Subcutaneous abdominal adipose tissue (tissue), 5 donors: ENCODE data around the gene KRT222.

Experiments
- H3K27ac ChIP-seq: one replicate; pipeline ENCODE4 v1.7.0; 2013; ENCODE audit warnings: low read depth, mild to moderate bottlenecking, inconsistent platforms, low read length, moderate library complexity
- H3K27me3 ChIP-seq, 5 donors: one replicate each; pipeline ENCODE4 v1.7.0; 2013; ENCODE audit warnings: low read length in 5 of 5, inconsistent platforms in 1 of 5; ENCODE audit not compliant: control insufficient read depth in 5 of 5, insufficient read depth in 4 of 5
- H3K36me3 ChIP-seq, 5 donors: one replicate each; pipeline ENCODE4 v1.7.0; 2013; ENCODE audit warnings: low read length in 5 of 5; ENCODE audit not compliant: control insufficient read depth in 5 of 5, insufficient read depth in 5 of 5
- H3K4me1 ChIP-seq, 5 donors: one replicate each; pipeline ENCODE4 v1.7.0; 2013; ENCODE audit warnings: low read length in 5 of 5, mild to moderate bottlenecking in 3 of 5, moderate library complexity in 1 of 5; ENCODE audit not compliant: control insufficient read depth in 5 of 5, insufficient read depth in 5 of 5
- H3K4me3 ChIP-seq, 5 donors: one replicate each; pipeline ENCODE4 v1.7.0; 2013; ENCODE audit warnings: low read length in 5 of 5, low read depth in 1 of 5
- H3K9ac ChIP-seq, 5 donors: one replicate each; pipeline ENCODE4 v1.7.0; 2013; ENCODE audit warnings: low read length in 5 of 5, mild to moderate bottlenecking in 4 of 5, moderate library complexity in 3 of 5
- H3K9me3 ChIP-seq, 5 donors: one replicate each; pipeline ENCODE4 v1.7.0; 2013; ENCODE audit warnings: low read length in 5 of 5; ENCODE audit not compliant: control insufficient read depth in 5 of 5
- donor health status: healthy.
- donor health status: healthy.
- donor health status: healthy.
- donor health status: healthy.
- donor health status: healthy.

Gene KRT222

GRCh38 chr17:40645291-40645690 lies 19.7 kb downstream of the KRT222 start:
- peaks cover 4 to 27% (median 23%) of the 10 kb centered on the region in 5 donors for H3K4me1 ChIP-seq
- peaks cover 25 to 40% (median 32%) of the 10 kb centered on the region in 5 donors for H3K36me3 ChIP-seq
- H3K4me3 ChIP-seq = no peak overlapping the region
- no peaks in the 10 kb centered on the region for H3K9me3 ChIP-seq
- no peak overlapping the region for H3K27ac ChIP-seq
- H3K9ac ChIP-seq = peak overlapping the region in 2 of 5 donors; percentile 44 to 59
- H3K27me3 ChIP-seq = no peaks in the 10 kb centered on the region

GRCh38 chr17:40637931-40638330 lies 27.0 kb downstream of the KRT222 start:
- Histone ChIP-seq H3K4me1 (peaks cover 0 to 5% (median 0%) of the 10 kb centered on the region in 5 donors), H3K9ac (no peak overlapping the region), H3K9me3 (no peaks in the 10 kb centered on the region), H3K4me3 (no peak overlapping the region), H3K36me3 (peaks cover 57 to 77% (median 69%) of the 10 kb centered on the region in 5 donors), H3K27me3 (no peaks in the 10 kb centered on the region), H3K27ac (no peak overlapping the region)

DNA sequence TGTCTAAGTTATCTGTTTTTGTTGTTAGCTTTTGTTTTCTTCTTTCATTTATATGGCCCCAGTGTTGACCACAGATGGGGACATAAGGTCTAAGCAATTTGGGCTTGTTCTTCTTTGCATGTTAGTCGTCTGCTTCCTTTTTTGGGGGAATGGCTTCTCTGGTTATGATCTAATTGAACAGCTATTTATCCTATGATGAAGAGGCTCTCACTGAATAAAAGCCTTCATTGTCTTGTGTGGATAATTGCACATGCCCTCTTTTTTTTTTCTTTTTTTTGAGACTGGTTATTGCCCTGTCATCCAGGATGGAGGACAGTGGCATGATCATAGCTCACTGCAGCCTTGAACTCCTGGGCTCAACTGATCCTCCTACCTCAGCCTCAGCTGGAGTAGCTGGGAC lies 31.1 kb downstream of the KRT222 start:
- no peak overlapping the region for H3K4me3 ChIP-seq
- H3K4me1 ChIP-seq = peaks cover 0 to under 1% (median 0%) of the 10 kb centered on the region in 5 donors
- peaks cover 78 to 89% (median 84%) of the 10 kb centered on the region in 5 donors for H3K36me3 ChIP-seq
- H3K27ac ChIP-seq = no peak overlapping the region
- no peaks in the 10 kb centered on the region for H3K27me3 ChIP-seq
- no peak overlapping the region for H3K9ac ChIP-seq
- H3K9me3 ChIP-seq = no peaks in the 10 kb centered on the region

DNA sequence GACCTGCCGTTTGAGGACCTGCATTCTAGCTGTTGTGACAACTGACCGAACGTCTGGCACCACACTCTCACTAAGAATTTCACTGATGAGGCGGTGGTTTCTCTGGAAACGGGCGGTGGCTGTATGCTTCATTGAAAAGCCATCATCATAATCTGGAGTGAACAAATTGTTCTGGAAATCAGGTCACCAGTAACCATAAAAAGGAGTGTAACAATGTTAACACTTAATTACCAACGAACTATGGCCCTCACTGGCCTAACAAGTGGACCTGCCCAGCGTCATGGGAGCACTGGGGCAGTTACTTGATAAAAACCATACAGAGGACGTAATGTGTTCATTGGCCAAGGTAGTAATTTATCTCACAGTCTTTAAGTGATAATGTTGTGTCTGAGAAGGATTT lies 32.8 kb downstream of the KRT222 start:
- no peaks in the 10 kb centered on the region for H3K4me1 ChIP-seq
- H3K36me3 ChIP-seq = peaks cover 86 to 92% (median 88%) of the 10 kb centered on the region in 5 donors
- no peak overlapping the region for H3K9ac ChIP-seq
- H3K9me3 ChIP-seq = no peaks in the 10 kb centered on the region
- H3K4me3 ChIP-seq = no peak overlapping the region
- no peak overlapping the region for H3K27ac ChIP-seq
- H3K27me3 ChIP-seq = no peaks in the 10 kb centered on the region

DNA sequence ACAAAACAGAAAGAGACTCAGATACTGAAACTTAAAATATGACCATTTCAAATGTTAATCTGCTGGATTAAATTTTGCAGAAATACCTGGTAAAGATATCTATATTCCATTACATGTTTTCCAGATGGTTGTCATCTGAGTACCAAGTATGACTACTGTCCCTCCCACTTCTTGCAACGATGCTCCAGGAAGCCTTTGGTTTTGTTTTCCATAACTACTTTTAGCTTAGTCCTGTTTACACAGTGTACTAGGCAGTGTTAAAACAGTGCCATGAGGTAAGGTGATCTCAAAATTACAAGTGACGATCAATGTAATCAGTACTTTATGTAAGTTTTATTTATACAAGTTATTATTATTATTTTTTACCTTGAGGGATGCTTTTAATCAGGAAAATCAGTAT lies 35.1 kb downstream of the KRT222 start:
- Histone ChIP-seq H3K36me3 (peaks cover 64 to 70% (median 66%) of the 10 kb centered on the region in 5 donors), H3K9ac (no peak overlapping the region), H3K4me3 (no peak overlapping the region), H3K27ac (no peak overlapping the region), H3K27me3 (no peaks in the 10 kb centered on the region), H3K9me3 (no peaks in the 10 kb centered on the region), H3K4me1 (no peaks in the 10 kb centered on the region)

DNA sequence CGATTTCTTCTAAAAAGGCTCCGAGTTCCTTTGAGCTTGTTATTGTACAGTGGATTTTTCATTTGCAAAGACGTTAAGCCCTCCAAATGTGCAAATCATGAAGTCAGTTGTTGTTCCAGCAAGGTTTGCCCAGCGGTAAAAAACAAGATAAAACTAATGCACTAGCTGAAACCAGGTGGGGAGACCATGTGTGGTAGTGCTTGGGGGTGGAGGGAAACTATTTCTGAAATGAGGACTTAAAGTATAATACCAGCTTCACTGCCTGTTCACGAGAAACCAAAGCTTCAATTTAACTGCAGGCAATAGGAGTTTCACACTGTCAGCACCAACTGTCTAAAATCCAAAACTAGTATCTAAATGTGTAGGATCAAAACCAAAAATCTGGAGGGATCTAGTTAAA lies 39.7 kb downstream of the KRT222 start:
- H3K27me3 ChIP-seq = peaks cover 0 to 2% (median 0%) of the 10 kb centered on the region in 5 donors
- peaks cover 0 to 8% (median 3%) of the 10 kb centered on the region in 5 donors for H3K4me1 ChIP-seq
- no peaks in the 10 kb centered on the region for H3K9me3 ChIP-seq
- H3K36me3 ChIP-seq = peaks cover 22 to 31% (median 23%) of the 10 kb centered on the region in 5 donors
- H3K9ac ChIP-seq = no peak overlapping the region
- no peak overlapping the region for H3K4me3 ChIP-seq
- no peak overlapping the region for H3K27ac ChIP-seq

DNA sequence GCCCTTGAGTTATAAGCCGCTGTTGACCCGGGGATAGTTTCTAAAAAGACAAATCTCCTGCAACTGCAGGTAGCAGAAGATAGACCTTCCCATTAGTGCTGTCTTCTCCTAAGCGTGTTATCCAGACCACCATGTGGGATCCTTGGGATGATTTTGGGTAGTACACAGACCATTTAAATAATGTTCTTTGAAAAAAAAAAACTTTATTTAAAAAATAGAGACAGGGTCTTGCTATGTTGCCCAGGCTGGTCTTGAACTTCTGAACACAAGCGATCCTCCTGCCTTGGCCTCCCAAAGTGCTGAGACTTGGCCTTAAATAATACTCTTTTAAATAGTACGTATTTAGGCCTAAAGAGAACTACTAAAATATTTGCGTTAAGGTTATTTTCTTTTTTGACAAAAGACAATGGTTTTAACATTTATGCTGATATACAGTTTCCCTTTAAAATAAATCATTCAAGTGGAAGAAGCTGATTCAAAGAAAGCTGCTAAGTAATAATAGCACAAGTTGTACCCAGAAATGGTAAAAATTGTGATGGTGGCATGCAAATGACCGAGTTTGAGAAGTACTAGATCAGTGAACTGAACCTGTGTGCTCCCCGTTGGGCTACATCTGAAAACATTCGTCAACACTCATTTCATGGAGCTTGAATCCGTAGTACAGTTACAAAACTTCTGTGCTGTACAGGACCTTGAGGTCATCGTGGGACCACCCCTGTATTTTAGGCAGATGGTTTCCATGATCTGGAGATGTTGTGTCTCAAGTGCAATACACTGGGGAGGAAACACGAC lies 41.4 kb downstream of the KRT222 start:
- Histone ChIP-seq H3K9ac (no peak overlapping the region), H3K4me1 (peaks cover 0 to 14% (median 9%) of the 10 kb centered on the region in 5 donors), H3K27ac (no peak overlapping the region), H3K4me3 (no peak overlapping the region), H3K36me3 (peaks cover 7 to 16% (median 8%) of the 10 kb centered on the region in 5 donors), H3K27me3 (peaks cover 0 to 8% (median 3%) of the 10 kb centered on the region in 5 donors), H3K9me3 (no peaks in the 10 kb centered on the region)

DNA sequence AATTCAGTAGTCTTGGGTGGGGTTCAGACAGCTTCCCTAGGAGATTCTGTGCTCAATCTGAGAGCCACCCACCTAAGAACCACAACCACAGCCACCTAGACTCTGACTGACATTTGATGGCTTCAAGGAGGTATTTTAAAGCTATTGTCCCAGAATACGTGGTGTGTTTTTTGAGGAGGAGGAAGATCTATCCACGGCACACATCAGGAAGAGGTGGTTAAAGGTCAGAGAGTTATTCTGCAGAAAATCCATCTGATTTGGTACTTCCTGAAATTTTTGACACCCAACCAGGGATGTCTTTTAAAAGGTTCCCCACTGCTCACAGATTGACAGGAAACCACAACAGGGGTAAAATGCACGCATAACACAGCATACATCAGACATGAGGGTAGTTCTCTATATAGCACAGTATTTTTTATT lies 42.5 kb downstream of the KRT222 start:
- Histone ChIP-seq H3K4me1 (peaks cover 0 to 14% (median 11%) of the 10 kb centered on the region in 5 donors), H3K4me3 (no peak overlapping the region), H3K27ac (no peak overlapping the region), H3K9ac (no peak overlapping the region), H3K9me3 (no peaks in the 10 kb centered on the region), H3K36me3 (peaks cover 0 to 5% (median 0%) of the 10 kb centered on the region in 5 donors), H3K27me3 (peaks cover 0 to 12% (median 3%) of the 10 kb centered on the region in 5 donors)

GRCh38 chr17:40621578-40621977 lies 43.4 kb downstream of the KRT222 start:
- Histone ChIP-seq H3K27me3 (peaks cover 0 to 12% (median 3%) of the 10 kb centered on the region in 5 donors), H3K4me3 (no peak overlapping the region), H3K27ac (no peak overlapping the region), H3K4me1 (peaks cover 0 to 14% (median 11%) of the 10 kb centered on the region in 5 donors), H3K36me3 (no peaks in the 10 kb centered on the region), H3K9me3 (no peaks in the 10 kb centered on the region), H3K9ac (no peak overlapping the region)

DNA sequence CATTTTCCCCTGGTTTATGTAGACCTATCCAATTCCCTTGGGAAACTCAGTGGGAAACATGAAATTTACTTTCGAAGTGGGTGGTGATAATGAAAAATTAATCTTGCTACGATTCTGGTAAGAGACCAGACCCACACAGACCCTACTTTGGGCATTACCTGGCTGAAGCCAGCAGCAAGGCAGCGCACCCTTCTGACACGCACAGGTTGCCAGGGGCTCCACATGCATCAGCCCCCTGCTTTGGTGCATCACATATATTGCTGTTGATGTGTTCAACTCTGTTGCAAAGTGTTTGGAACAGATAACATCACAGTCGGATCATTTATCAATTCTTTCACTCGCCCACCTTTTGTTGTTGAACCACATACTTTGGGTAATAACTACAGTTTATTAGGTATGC lies 44.0 kb downstream of the KRT222 start:
- Histone ChIP-seq H3K27me3 (peaks cover 0 to 12% (median 3%) of the 10 kb centered on the region in 5 donors), H3K4me3 (no peak overlapping the region), H3K36me3 (no peaks in the 10 kb centered on the region), H3K27ac (no peak overlapping the region), H3K4me1 (peaks cover 0 to 14% (median 11%) of the 10 kb centered on the region in 5 donors), H3K9ac (no peak overlapping the region), H3K9me3 (no peaks in the 10 kb centered on the region)
